Spleen (tissue), 7 donors: Measurements from ENCODE around the gene ZNF33A.
"Not testable (repeated sequence)": the region's sequence is repeated elsewhere in the genome, so short reads cannot be mapped to it uniquely, and the experiment has no call there.

Experiments
- POLR2A ChIP-seq, 3 donors: fragments of 450-650 bp; IDR thresholded peaks; one replicate each; pipeline ENCODE4 v1.5.1; 2017; ENCODE audit warnings: antibody characterized with exemption in 3 of 3, mild to moderate bottlenecking in 1 of 3
- TF ChIP-seq, protein P1 (sequence below), 11 experiments: fragments of 200-600 bp in 7 of 11; fragments of 450-650 bp in 4 of 11; sonication (generic) in 4 of 11; IDR thresholded peaks in 8 of 11; conservative IDR thresholded peaks in 3 of 11; 1 replicate in 7 of 11; 2 replicates in 4 of 11; pipeline versions ENCODE4 v1.4.0 to v1.8.0; 2016 to 2021; ENCODE audit warnings: antibody characterized with exemption in 11 of 11, inconsistent platforms in 4 of 11, mild to moderate bottlenecking in 1 of 11
- donor health status: DM: no; HTN: no; CAD: no; lungs with moderate emphysema.
- donor health status: DM: no; HTN: no; CAD: no.
- donor health status: DM: no; HTN: no; CAD: no.

DNA sequence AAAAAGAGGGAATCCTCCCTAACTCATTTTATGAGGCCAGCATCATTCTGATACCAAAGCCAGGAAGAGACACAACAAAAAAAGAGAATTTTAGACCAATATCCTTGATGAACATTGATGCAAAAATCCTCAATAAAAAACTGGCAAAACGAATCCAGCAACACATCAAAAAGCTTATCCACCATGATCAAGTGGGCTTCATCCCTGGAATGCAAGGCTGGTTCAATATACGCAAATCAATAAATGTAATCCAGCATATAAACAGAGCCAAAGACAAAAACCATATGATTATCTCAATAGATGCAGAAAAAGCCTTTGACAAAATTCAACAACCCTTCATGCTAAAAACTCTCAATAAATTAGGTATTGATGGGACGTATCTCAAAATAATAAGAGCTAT lies 11.6 kb upstream of the ZNF33A start:
- not testable (repeated sequence) for TF ChIP-seq POLR2A (IDR thresholded peaks at IDR 0.05)
- TF ChIP-seq, protein P1, sequence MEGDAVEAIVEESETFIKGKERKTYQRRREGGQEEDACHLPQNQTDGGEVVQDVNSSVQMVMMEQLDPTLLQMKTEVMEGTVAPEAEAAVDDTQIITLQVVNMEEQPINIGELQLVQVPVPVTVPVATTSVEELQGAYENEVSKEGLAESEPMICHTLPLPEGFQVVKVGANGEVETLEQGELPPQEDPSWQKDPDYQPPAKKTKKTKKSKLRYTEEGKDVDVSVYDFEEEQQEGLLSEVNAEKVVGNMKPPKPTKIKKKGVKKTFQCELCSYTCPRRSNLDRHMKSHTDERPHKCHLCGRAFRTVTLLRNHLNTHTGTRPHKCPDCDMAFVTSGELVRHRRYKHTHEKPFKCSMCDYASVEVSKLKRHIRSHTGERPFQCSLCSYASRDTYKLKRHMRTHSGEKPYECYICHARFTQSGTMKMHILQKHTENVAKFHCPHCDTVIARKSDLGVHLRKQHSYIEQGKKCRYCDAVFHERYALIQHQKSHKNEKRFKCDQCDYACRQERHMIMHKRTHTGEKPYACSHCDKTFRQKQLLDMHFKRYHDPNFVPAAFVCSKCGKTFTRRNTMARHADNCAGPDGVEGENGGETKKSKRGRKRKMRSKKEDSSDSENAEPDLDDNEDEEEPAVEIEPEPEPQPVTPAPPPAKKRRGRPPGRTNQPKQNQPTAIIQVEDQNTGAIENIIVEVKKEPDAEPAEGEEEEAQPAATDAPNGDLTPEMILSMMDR (IDR thresholded peaks at IDR 0.05 in 8 of 11, conservative IDR thresholded peaks at IDR 0.05 in 3 of 11) = not testable (repeated sequence)
